HFFc6 (cell line): ENCODE results near the gene SLC35F1. TPM values are rescaled to one million over a fixed set of nuclear protein-coding genes. Genes with fewer than 3 reads are reported as not detected.

Experiments
- DNase-seq: peaks from one replicate; pipeline ENCODE4 v3.0.0-alpha.2; 2018
- H3K27ac Mint-ChIP-seq: 2 replicates; pipeline ENCODE4 v1.8.0; 2020; ENCODE audit warnings: mild to moderate bottlenecking, mixed read lengths
- H3K27me3 Mint-ChIP-seq: 2 replicates; pipeline ENCODE4 v1.8.0; 2021; ENCODE audit warnings: mild to moderate bottlenecking, moderate library complexity, mixed read lengths; ENCODE audit not compliant: insufficient read depth
- H3K36me3 Mint-ChIP-seq: 2 replicates; pipeline ENCODE4 v1.8.0; 2021; ENCODE audit warnings: low read depth, mixed read lengths
- H3K4me1 Mint-ChIP-seq: 2 replicates; pipeline ENCODE4 v1.8.0; 2020; ENCODE audit warnings: low read depth, mixed read lengths
- H3K4me3 Mint-ChIP-seq: 2 replicates; pipeline ENCODE4 v1.8.0; 2020; ENCODE audit warnings: mild to moderate bottlenecking, moderate library complexity, mixed read lengths
- H3K9me3 Mint-ChIP-seq: 2 replicates; pipeline ENCODE4 v1.8.0; 2020; ENCODE audit warnings: mild to moderate bottlenecking, mixed read lengths
- CTCF ChIP-seq: fragments of 200-600 bp; sonication (generic); IDR thresholded peaks from 2 replicates; pipeline ENCODE4 v1.5.0; 2021; ENCODE audit warnings: antibody characterized with exemption, mild to moderate bottlenecking
- total RNA-seq, 6 experiments: library from RNA; stranded (reverse); fragmentation: NEBNext Ultra II Directional; extraction: Animal tissue kit (Norgen Biotek cat#: 25700); gene quantifications; 2 replicates in 1 of 6; 3 replicates in 5 of 6; pipeline ENCODE4 v1.2.3, GENCODE V29; 2021

Gene SLC35F1
- total RNA-seq, 6 experiments from 2014 or later: not detected

- DNase-seq: no peak
- Mint-ChIP-seq H3K9me3 (peaks cover 14% of the 10 kb centered on the region), H3K27me3 (no peaks in the 10 kb centered on the region), H3K4me3 (no peak overlapping the region), H3K4me1 (no peaks in the 10 kb centered on the region), H3K36me3 (no peaks in the 10 kb centered on the region), H3K27ac (no peak overlapping the region)
- TF ChIP-seq CTCF: no peak
Measured at GRCh38 chr6:117890172-117890571, 16.9 kb upstream of the SLC35F1 start.

GRCh38 chr6:117906507-117906957, 532 bp upstream of the SLC35F1 start:
- H3K27me3 Mint-ChIP-seq: peaks cover 3% of the 10 kb centered on the region; the same call in 1 of the 2 replicates
- H3K4me1 Mint-ChIP-seq: no peaks in the 10 kb centered on the region
- no peak overlapping the region for H3K4me3 Mint-ChIP-seq
- DNase-seq: no peak
- H3K27ac Mint-ChIP-seq: no peak overlapping the region
- no peaks in the 10 kb centered on the region; the same call in 1 of the 2 replicates for H3K36me3 Mint-ChIP-seq
- H3K9me3 Mint-ChIP-seq: peaks cover 17% of the 10 kb centered on the region
- TF ChIP-seq CTCF: no peak

DNA sequence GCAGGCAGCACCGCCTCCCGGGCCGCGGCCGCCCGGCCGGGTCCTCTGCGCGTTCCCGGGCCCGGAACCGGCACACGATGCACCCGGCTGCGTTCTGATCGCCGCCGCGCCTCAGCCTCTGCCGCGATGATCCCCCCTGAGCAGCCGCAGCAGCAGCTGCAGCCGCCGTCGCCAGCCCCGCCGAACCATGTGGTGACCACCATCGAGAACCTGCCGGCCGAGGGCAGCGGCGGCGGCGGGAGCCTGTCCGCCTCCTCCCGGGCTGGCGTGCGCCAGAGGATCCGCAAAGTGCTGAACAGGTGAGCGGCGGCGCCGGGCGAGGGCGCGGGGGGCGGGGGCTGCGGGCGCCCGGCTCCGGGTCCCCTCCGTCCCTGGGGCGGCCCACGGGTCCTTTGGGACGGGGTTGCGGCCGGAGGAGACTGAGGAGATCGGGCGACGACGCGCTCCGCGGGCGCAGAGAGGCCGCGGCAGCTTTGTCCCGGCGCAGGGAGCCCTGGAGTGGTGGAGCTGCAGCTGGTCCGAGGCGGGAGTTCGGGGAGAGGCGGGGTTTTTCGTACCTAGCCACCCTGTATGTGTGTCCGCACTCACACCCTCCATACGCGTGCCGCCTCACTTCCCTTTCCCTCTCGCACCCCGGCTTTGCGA, 659 bp downstream of the SLC35F1 start:
- H3K4me3 Mint-ChIP-seq: no peak overlapping the region
- no peak for DNase-seq
- no peak overlapping the region for H3K27ac Mint-ChIP-seq
- no peaks in the 10 kb centered on the region; the same call in 1 of the 2 replicates for H3K36me3 Mint-ChIP-seq
- H3K4me1 Mint-ChIP-seq: no peaks in the 10 kb centered on the region
- H3K27me3 Mint-ChIP-seq: peaks cover 3% of the 10 kb centered on the region; the same call in 1 of the 2 replicates
- TF ChIP-seq CTCF: no peak
- peaks cover 17% of the 10 kb centered on the region for H3K9me3 Mint-ChIP-seq

DNA sequence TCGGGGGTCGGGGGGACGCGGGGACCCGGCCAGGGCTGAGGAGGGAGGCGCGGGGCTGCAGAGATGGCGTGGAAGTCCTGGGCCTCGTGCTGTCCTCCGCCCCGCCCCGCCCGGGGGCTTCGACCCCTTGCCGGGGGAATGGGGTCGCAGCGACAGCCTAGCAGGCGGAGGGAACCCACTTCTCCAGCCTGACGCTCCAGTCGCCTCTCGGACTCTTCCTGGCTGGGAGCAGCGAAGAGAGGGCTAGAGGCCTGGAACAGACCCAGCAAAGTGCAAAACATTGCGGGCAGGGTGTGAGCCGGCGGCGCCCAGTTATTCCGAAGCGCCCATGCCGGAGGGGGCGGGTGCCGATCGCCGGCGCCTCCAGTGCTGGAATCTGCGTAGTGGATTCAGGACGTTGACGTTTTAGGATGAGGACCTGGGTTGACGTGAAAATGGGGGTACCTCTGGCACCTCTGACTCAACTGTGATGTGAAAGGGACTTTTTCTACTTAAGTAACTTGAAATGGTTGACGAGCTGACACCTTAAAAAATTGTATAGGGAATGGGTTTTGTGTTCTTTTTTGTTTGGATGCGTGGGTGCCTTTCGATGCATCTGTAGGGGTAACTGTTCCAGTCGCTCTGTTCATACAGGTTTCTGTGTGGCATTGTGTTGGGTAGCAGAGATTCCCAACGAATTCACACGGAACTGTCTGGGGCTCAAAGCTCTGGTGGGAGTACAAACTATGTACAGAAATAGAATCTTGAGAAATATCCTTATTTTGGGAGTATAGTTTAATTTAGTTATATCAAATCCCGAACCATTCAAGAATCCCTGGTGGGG, 1.4 kb downstream of the SLC35F1 start:
- DNase-seq: no peak
- peaks cover 17% of the 10 kb centered on the region for H3K9me3 Mint-ChIP-seq
- H3K36me3 Mint-ChIP-seq: no peaks in the 10 kb centered on the region; the same call in 1 of the 2 replicates
- H3K27ac Mint-ChIP-seq: no peak overlapping the region
- H3K27me3 Mint-ChIP-seq: peaks cover 3% of the 10 kb centered on the region; the same call in 1 of the 2 replicates
- TF ChIP-seq CTCF: no peak
- no peaks in the 10 kb centered on the region for H3K4me1 Mint-ChIP-seq
- H3K4me3 Mint-ChIP-seq: no peak overlapping the region

DNA sequence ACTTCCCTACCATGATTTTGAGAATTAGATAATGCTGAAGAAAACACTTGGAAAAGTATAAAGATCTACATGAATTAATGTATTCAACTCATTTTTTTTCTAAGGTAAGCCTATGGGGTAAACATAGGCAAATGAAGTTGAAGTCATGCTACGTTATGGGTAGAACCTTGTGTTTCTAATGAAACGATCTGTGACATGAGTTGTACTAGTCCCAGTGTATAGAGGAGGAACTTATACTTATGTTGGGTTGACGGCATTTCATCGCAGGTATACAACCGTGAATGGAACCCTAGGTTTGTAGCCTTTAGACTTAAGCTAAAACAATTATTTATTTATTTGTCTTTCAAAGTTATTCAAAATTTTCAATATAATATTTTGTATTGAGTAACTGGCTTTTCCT, 2.6 kb downstream of the SLC35F1 start:
- Mint-ChIP-seq H3K9me3 (peaks cover 17% of the 10 kb centered on the region), H3K4me3 (no peak overlapping the region), H3K27ac (no peak overlapping the region), H3K27me3 (peaks cover 3% of the 10 kb centered on the region; the same call in 1 of the 2 replicates), H3K4me1 (no peaks in the 10 kb centered on the region), H3K36me3 (no peaks in the 10 kb centered on the region; the same call in 1 of the 2 replicates)
- TF ChIP-seq CTCF: no peak
- DNase-seq: no peak
